ENCODE measurements around the gene PI4KA.

DNA sequence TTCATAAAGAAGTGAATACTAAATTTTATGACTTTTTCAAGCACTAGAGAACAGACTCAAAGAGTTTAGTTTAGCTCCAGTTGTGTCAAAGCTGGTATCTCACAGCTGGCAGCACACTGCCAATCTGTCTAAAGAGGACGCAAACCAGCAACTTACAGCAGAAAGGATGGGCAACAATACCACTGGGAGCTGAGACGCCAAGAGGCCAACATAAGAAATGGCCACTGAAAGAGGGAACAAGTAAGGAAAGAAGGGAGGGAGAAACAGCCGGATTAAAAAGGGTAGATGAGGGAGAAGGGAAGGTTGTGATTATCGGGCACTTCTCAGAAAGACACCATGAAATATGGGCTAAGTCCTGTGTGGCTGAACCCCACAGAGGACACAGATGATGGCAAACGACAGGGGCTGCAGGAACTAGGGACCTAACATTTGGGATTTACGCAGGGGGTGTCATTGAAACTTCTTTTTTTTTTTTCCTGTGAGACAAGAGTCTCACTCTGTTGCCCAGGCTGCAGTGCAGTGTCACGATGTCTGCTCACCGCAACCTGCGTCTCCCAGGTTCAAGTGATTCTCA, 43.0 kb downstream of the PI4KA start:
- TF ChIP-seq, protein P1, sequence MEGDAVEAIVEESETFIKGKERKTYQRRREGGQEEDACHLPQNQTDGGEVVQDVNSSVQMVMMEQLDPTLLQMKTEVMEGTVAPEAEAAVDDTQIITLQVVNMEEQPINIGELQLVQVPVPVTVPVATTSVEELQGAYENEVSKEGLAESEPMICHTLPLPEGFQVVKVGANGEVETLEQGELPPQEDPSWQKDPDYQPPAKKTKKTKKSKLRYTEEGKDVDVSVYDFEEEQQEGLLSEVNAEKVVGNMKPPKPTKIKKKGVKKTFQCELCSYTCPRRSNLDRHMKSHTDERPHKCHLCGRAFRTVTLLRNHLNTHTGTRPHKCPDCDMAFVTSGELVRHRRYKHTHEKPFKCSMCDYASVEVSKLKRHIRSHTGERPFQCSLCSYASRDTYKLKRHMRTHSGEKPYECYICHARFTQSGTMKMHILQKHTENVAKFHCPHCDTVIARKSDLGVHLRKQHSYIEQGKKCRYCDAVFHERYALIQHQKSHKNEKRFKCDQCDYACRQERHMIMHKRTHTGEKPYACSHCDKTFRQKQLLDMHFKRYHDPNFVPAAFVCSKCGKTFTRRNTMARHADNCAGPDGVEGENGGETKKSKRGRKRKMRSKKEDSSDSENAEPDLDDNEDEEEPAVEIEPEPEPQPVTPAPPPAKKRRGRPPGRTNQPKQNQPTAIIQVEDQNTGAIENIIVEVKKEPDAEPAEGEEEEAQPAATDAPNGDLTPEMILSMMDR (conservative IDR thresholded peaks at IDR 0.05; ENCODE audit: low read depth, low read length): no peak
- no peak for TF ChIP-seq EZH2 (IDR thresholded peaks at IDR 0.05; ENCODE audit: borderline replicate concordance, low read depth, low read length, poor library complexity, severe bottlenecking)
